T-helper 1 cell treated with Interleukin-12 subunit alpha and Interleukin-12 subunit beta and Interleukin-4 antibody, amounts not matched to agents 30 ng/mL and 1 ng/mL, for 36 hours (primary cell): Measurements from ENCODE around the gene PDYN. TPM values are rescaled to one million over a fixed set of nuclear protein-coding genes. Genes with fewer than 3 reads are reported as not detected.

Source experiments
- intact Hi-C: fragments of 100-400 bp; cut with micrococcal nuclease; formaldehyde crosslinking; loops from one replicate; pipeline ENCODE4 v1.15.1; 2024
- total RNA-seq: library from RNA; stranded (reverse); gene quantifications from 2 replicates; pipeline ENCODE4 v1.2.3, GENCODE V29; 2022

Gene PDYN
- total RNA-seq, 1 donor from 2014 or later: not detected

GRCh38 chr20:1935696-1936366, 58.0 kb downstream of the PDYN start:
- intact Hi-C loops: no loop called here

- intact Hi-C loops: no loop called here
Measured at GRCh38 chr20:1934721-1935573, 58.9 kb downstream of the PDYN start.

- intact Hi-C loops: no loop called here
Measured at GRCh38 chr20:1934156-1934555, 59.7 kb downstream of the PDYN start.

- intact Hi-C loops: no loop called here
Measured at GRCh38 chr20:1933465-1933870, 60.4 kb downstream of the PDYN start.

DNA sequence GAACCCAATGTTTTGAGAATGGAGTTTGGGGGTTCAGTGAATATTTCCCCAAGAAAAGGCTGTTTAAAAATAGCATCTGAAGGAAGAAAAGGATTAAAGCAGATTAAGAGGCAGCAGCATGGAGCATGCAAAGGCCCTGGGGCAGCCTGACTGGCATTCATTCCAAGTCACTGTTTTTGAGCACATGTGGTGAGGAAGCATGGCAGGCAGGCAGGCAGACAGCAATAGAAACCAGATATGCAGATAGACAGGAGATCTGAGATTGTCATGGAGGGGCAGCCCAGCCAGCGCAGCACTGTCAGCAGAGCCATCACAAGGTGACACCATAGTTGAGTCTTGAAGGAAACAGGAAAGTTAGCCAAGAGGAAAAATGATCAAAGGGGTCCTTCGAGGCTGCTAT, 60.9 kb downstream of the PDYN start:
- intact Hi-C loops: no loop called here

GRCh38 chr20:1931830-1932229, 62.0 kb downstream of the PDYN start:
- intact Hi-C loops: no loop called here

- intact Hi-C loops: no loop called here
Measured at GRCh38 chr20:1930165-1930564, 63.7 kb downstream of the PDYN start.

DNA sequence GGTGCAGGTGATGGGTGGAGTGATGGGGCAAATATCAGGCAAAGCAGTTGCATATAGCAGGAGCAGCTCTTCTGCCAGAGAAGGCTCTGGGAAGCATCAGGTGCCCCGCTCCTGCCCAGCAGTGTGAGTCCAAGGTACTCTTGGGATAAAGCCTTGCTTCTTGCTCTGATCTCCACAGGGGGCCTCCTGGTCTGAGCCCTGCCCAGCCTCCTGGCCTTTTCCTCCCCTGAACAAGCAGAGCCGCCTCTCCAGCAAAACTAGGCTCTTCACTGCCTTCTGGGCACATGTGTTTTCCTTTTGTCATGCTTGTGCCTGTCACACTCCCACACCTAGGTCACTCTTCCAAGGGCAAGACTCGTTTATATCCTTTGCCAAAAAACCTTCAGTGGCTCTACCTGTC, 64.4 kb downstream of the PDYN start:
- intact Hi-C loops: no loop called here

DNA sequence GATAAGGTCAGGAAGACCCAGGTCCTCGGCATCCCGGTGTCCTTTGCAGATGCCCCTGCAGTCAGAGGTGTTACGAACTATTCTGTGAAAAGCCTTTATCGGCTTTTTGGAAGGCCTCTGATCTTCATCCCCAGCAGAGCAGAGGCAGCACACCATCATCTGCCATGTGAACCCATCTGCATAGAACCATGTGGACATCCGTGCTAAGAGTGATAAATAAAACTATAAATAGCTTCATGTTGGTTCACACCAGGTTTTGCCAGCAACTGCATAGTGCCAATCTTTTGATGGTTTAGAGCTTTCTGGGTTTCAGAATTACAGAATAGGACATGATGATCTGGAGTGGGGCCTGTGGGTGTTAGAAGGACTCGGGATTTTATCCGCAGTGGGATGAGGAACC, 65.1 kb downstream of the PDYN start:
- intact Hi-C loops: no loop called here

Other genes starting within 250 kb of the PDYN start
- gene SIRPA, start 98.7 kb downstream of the PDYN start, total RNA-seq: not detected in 2 replicates
- gene STK35, start 107.8 kb upstream of the PDYN start, total RNA-seq: 18.3 and 18.5 TPM in 2 replicates